Measurements from ENCODE around the gene BICC1. TPM values are rescaled to one million over a fixed set of nuclear protein-coding genes. Genes with fewer than 3 reads are reported as not detected.

BICC1 gene
- total RNA-seq, 1 experiment from 2014 or later = 11.8 TPM

DNA sequence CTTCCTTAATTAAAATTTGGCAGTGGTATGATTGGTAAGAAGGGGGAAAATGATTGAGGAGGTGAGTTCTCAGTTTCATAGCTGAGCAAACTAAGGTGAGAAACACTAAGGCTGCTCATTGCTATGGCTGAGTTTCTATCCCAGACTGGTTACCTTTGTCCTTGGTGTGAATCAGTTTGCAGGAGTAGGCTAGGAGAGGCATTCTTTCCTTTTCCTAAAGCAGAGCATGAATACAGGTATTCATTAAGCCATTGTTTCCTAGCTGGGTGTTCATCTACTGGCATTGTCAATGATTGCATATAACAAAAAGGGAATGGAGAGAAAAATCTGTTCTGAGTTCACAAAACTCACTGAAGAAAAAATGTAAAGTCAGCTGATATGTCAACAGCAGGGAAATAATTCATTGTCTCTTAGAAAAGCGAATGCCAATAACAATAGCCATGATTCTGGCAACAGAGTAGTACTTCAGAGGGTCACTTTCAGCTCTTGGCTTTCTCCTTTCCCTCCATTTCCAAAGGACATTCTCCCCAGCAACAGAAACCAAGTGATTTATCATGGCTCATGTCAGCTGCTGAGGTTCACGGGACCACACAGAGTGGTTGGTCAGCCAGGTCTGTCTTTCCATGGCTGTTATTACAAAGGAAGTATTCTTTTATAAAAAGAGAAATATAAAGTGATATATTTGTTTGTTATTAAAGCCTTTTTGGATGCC is 234.0 kb downstream of the BICC1 start:
- no peak for DNase-seq (ENCODE audit: low spot score)

DNA sequence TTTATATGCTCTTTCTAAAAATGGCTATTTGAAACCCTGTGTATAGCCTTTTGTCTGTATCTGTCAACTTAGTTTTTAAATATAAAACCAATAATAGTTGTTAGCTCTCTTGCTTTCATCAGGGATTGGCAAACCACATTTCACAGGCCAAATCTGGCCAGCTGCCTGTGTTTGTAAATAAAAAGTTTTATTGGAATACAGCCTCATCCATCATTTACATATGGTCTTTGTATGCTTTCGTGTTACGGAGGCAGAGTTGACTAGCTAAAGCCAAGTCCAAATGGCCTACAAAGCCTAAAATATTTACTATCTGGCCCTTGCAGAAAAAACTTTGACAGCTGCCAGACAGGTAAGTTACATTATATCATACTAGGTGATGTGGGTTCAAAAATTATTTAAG is 235.0 kb downstream of the BICC1 start:
- peak; percentile 6 for DNase-seq (ENCODE audit: low spot score)

DNA sequence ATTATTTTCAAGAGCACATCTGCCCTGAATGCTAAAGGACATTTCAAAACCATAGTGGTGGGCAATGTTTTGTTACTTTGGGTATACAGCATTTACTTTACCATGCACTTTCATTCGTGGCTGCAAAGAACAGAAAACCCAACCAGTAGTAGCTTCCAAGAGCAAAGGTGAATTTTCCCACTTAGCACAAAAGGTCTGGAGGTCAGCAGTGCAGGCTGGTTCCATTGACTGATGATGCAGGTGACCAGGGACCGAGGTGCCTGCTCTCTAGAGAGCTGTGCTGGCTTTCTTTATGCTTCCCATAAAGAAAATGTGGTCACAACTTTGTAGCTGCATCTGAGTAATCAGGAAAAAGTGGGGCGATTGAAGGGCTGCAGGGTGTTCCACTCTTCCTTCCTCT is 240.0 kb downstream of the BICC1 start:
- DNase-seq (ENCODE audit: low spot score) = no peak

DNA sequence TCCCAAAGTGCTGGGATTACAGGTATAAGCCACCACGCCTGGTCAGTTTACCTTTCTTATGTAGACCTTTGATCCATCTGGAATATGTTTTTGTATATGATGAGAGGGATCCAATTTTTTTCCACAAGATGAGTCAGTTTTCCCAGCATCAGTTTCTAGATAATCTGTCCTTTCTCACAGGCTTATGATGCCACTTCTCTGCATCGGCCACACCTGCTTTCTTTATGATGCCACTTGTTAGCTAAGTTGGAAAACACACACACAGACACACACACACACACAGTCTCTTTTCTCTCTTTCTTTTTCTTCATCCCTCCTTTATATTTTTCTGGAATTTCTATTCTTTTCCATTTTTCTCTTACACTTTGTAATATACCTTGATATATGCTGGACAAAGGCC is 240.8 kb downstream of the BICC1 start:
- DNase-seq (ENCODE audit: low spot score) = no peak

DNA sequence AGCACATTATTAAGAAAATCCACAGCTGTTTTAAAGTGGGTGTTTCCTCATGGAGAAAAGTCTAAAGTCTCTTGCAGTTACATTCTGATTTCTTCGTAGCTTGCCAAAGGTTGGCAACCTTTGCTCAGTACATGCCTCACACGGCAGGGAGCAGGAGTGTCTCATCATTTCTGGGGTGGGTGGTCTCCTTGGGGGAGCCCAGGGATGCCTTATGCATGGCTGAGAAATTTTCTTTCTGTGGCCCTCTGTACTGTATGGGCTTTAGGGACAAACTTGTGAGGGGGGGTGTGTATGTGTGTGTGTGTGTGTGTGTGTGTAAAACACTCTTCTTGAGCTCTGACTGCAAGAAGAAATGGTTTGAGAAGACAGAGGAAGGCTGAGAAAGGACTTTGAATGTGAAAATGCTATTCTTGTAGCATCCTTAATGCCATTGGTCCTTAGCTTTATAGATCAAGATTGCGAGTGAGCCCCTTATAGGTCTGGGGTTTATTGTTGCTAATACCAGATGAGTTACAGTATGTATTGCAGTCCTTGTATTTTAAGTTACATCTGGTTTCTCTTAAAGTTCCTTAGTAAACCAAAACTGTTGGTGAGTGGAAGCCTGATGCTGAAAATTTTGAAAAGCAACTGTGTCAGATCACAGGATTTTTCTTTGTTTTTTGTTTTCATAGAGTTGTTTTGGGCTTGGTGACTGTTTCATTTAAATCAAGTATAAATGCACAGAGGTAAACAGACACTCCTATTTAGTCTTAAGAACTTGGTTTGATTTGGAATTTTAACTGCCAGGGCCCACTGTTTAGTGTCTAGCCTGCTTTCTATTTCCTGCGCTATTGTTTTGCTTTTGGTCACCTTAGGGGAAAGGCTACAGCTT is 242.0 kb downstream of the BICC1 start:
- DNase-seq (ENCODE audit: low spot score) = no peak

DNA sequence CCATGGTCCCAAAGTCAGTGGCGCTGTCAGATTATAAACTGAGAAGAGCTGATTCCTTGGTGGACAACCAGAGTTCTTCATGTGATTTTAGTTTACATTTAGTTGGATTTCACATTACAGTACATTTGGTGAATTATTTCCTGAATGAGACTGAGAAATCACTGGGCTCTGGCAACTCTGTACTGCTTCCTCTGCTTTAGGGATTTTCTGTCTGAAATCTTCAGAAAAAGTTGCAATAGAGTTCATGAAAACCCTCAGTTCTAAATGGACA is 242.6 kb downstream of the BICC1 start:
- no peak for DNase-seq (ENCODE audit: low spot score)

DNA sequence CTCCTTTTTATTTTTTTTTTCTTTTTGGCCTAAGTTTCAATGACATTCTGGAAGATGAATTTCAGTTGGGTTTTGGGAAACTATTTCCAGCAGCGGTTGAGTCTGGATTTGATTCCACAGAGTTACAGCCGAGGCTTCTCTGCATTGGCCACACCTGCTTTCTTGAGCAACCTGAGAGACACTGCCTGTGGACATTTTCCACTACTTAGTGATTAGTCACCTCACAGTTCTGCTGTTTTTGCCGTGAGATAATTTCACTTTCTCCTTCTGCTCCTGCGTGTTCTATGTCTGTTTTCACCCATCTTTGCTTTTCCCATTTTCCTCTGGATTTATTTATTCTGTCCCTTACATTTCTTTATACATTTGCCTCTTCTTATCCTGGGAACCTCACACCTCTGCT is 243.0 kb downstream of the BICC1 start:
- peak; percentile 40 for DNase-seq (ENCODE audit: low spot score)

DNA sequence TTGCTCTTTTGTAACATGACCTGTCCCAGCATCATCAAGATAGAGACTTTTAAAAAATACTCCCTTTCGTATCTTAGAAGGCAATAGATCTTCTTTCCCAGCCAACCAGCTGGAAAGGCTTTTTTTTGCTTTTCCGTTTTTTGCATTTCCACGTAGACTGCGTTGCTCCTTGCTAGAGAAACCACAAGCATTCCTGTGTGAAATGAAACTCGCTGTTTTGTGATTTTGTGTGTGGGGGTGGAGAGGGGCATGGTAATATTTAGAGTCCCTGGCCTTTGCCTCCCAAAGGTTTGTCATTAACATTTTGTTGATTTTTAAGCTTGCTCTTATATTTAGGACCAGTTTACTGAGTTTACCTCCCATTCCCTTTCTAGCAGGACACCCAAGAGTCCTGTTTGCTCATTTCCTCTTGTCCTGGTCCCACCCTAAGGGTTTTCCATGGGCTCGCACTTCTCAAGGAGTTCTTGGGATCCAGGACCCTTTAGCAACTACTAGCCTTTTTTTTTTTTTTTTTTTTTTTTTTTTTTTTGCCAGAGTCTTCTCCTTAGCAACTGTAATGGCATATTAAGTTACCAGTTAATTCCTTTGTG is 243.6 kb downstream of the BICC1 start:
- peak; percentile 24 for DNase-seq (ENCODE audit: low spot score)

DNA sequence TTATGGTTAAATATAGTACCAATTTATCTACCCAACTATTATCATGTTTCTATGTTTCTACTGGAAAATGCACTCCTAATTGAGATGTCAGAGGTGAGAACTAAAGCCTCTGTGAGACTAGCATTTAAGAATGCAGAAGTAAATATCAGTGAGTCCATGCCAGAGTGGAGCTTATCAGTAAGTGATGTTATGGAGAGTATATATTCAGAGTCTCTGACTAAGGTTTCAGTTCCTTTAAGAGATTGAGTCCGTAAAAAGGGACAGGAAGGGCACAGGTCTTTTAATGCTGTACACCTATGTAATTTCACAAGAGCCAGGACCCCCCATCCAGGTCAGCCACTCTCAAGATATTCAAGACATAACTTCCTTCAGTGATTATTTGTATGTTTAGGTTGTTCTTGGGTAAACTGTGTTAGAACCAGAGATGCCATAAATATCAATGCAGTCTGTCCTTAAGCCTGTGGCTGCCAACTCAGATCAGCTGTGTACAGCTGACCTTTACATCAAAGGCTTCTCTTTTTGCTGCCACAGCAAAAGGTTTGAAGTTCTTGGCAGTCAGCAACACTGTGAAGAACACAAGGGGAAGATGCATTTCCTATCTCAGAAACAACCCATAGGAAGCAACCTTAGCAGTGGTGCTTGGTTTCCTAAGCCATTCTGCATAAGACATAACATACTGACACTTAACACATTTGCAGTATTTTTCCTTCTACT is 244.8 kb downstream of the BICC1 start:
- DNase-seq (ENCODE audit: low spot score) = no peak

DNA sequence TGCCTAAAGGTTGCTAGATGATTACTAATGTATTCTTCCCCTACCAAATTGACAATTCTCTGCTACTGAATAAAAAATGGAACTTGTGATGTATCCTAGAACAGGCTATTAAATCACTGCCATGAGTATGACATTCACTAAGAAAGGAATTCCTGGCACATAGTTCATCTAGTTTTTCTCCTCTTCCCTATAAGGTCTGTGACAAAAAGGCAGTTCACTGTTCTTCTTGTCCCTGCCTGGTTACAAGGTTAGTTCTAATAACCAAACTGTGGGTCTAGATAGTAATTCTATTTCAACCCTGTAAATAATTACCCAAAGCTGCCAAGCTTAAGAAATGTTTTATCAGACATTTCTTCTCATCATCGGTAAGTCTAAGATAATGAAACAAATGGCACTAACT is 245.6 kb downstream of the BICC1 start:
- DNase-seq (ENCODE audit: low spot score) = no peak

DNA sequence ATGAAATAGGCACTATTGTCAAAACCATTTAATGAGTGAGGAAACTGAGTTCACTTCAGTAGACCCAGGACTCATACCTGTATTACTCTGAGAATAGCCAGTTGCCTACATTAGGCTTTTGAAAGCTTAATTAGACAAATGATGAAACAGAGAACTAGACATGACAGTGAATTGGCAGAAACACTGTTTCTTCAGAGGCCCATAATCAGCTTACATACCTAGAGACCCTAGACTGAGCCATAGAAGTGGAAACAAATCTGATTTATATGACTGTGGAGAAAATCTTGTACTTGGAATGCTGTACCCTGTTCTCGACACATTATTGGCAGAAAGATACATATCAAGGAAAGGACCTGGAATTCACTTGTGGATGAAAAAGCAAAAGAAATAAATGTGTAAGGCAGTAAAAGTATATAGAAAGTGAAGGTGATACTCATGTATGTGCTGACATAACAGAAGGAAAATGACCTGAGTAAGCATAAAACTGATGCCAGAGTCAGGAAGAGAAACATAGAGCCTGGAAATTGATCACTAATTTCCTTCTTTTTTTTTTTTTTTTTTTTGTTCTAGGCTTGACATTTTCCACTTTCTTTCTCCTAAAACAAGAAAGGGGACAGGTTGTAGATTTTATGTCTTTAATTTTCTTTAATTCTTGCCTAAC is 251.5 kb downstream of the BICC1 start:
- DNase-seq (ENCODE audit: low spot score) = no peak

DNA sequence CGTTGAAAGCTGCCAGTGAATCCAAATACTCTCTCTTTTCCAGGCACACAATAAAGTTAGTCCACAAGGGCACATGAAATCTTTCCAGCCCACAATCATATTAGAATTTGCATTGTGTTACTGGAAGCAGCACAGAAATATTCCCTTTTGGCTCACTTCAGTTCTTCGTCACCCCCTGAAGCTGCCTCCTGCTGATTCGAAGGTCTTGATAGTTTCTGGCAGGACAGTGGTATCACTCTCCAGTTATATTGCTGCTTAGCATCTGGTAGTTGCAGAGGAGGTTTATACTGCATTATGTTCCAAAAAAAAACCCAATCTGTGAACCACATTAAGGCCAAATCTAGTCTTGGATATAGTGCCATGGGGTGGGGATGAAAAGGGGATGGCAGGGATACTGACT is 253.2 kb downstream of the BICC1 start:
- DNase-seq (ENCODE audit: low spot score) = no peak

DNA sequence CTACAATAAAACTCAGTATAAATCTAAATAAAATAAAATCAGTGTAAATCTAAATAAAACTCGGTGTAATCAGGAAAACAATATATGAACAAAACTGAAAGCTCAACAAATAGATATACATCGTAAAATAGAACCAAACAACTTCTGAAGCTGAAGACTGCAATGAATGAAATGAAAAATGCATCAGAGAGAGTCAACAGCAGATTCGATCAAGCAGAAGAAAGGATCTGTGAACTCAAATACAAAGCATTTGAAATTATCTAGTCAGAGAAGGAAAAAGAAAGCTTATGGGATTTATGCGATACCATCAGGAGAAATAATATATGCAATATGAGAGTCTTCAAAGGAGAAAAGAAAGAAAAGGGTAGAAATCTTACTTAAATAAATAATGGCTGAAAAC is 255.0 kb downstream of the BICC1 start:
- DNase-seq (ENCODE audit: low spot score) = no peak

DNA sequence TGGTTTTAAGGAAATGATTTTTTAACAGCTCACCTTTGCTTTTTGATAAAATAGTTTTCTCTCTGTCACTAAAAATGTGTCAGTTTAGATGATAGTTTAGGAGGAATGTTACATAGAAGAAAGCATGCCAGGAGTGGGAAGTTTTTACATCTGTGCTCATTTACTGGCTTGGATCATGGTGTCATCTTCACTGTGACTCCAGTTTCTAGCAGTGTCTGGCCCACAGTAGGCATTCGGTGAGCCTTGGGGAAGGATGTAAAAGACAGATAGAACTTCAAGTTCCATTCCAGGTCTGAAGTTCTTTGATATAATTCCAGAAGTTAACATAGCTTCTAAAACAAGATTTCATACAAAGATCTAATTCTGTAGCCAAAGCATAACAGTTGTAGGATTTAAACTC is 259.2 kb downstream of the BICC1 start:
- no peak for DNase-seq (ENCODE audit: low spot score)

DNA sequence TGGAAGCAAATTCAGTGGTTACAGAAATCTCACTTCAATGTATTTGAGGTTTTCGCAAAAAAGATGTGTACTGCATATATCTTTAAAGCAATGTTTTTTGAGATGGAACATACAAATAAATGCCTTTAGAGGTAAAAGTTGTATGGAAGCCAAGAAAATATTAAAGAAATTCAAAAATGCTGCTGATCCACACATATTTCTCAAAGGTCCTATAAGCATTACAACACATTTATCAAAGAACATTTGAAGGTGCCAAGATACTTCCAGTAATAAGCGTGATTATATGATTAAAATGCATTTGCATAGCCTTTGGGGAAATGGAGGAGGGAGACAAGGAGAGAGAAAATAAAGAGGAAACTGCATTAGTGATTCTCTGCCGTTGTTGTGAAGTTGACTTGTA is 260.1 kb downstream of the BICC1 start:
- DNase-seq (ENCODE audit: low spot score) = no peak

DNA sequence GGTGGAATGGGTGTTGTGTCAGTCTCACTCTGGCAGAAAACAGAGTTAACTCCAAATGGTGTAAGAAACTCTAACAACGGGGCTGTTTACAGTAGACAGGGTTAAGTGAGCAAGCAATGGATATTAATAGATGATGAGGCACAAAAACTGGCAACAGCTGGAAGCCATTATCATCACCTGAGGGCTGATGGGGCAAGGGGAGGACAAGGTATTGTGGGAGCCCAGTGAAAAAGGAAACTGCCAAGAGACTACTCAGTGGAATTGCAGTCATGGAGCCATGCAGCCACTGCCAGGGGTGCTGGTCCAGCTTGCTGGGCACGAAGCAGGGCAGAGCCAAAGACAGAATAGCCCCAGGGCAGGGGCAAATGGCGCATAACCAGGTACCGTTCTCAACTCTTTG is 260.7 kb downstream of the BICC1 start:
- no peak for DNase-seq (ENCODE audit: low spot score)

DNA sequence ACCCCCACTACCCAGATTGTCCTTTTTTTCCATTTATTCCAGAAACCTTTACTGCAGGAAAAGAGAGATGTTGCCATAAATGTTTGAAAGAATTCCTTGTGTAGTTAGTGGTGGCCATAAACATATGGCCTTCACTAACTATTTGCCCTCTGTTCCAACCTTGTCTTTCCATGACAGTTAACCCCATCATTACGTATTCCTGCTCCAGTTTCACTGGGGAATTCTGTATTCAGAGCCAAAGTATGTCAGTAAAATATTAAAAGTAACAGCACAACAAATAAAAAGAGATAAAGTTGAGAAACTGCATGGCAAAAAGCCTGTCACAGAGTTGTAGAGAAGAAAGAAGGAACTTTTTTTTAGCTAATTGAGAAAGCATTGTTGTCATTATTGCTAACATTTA is 261.3 kb downstream of the BICC1 start:
- DNase-seq (ENCODE audit: low spot score) = no peak

DNA sequence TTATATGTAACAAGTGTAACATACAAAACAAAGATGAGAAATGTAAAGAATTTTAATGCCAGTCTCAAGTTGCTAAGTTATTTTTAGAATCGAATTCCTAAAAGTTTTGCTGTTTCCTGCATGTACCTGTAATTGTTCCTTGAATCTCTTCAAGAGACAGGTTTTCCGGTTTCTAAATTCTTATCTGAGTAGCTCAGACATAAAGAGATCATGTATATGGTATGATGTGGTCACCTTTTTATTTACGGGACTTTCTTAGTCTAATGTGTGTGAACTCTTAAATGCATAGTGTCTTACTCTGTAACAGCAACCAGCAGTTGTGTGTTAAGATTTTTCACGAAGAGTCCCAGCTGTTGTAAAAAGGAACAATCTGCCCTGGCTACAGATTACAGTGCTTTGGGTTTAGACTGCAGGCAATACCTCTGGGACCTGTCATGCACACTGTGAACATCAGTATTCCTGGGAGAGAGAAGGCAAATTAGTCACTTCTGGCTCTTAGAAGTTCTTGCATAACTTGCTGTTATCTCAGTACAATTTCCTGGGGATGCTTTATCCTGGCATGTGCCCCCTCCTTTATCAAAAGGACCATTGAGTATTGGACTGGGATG is 263.4 kb downstream of the BICC1 start:
- peak; percentile 24 for DNase-seq (ENCODE audit: low spot score)

DNA sequence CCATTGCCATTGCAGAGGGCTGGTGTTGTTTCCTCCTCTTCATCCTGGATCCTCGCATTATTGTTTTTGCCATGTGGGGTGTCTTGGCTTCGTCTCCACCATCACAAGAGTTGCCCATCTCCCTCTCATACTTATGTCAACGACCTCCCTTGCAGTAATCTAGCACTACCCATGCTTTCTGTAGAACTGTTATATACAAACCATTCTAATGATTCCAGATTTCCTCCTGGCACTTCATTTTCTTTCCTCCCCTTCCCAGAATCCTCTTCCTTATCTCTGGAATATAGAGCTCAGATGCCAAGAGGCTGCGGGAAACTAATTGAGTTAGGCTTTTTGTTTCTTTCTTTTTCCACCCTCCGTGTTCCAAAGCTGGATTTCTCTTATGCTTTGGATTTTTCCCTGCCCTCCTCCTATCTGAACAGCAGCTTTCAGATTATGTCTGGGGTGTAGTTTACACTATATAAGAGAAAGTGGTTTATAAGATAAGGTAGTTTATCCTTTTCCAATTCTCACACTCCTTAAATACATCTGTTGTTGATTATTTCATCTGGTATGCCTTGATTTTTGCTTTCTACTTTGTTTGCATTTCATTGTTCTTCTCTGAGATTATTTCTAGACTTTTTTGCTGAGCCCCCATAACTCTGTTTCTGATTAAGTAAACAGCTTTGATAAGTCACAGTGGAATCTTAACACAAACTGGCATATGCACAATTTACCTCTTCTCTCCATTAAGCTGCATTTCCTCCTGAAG is 264.1 kb downstream of the BICC1 start:
- DNase-seq (ENCODE audit: low spot score) = no peak

DNA sequence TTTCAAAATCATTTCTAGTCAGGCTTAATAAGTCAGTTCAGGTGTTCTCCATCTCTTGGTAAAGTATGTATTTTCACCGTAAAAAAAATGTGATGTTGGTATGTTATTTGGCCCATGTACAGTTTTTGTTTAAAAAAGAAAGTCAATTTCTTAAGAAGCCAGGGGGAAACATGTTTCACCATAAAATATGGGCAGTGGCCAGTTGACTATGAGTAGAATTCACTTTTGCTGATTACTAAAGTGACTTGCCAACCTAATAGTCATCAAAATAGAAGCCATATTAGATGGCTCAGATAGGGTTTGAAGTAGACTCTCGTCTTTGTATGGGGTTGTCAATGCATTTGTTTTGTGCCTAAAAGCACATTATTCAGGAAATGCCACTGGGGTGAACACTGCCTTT is 266.3 kb downstream of the BICC1 start:
- DNase-seq (ENCODE audit: low spot score) = no peak

DNA sequence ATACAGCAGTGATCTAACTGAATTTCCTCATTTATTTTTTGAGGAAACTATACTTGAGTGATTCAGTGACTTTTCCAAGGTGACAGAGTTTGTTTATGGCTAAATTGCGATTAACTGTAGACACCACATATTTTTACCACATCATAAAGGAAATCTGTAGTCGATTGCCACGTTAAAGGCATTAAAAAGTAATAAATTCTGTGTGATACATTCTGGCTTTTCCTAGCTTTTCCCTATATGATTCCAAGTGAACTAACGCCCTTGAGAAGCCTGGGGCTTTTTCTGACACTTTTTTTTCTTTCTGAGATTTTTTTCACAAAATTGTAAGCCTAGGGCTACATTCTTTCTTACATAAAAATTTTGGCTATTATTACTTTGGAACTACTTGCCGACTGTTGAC is 266.9 kb downstream of the BICC1 start:
- no peak for DNase-seq (ENCODE audit: low spot score)
